WTC11 (cell line): ENCODE measurements around the gene STK32B. TPM values are rescaled to one million over a fixed set of nuclear protein-coding genes. Genes with fewer than 3 reads are reported as not detected.

ENCODE experiments used
- ATAC-seq: fragments of 200-7000 bp; cut with Tn5 transposase; 2 replicates; pipeline ENCODE4 v1.10.0; 2021; ENCODE audit warnings: mild to moderate bottlenecking, moderate library complexity
- CTCF ChIA-PET: fragments of 300-600 bp; sonication (Branson Sonifier 250); formaldehyde crosslinking; loops from one replicate; lab custom pipeline; 2021; ENCODE audit warnings: antibody characterized with exemption; lab: Charles Lee
- POLR2A ChIA-PET: fragments of 350-600 bp; sonication (Branson Sonifier 250); formaldehyde crosslinking; loops from one replicate; lab custom pipeline; 2021; ENCODE audit warnings: antibody characterized with exemption; lab: Charles Lee
- DNase-seq: peaks from one replicate; pipeline ENCODE4 v3.0.0; 2021; ENCODE audit warnings: low spot score
- H3K27ac Mint-ChIP-seq: 2 replicates; pipeline ENCODE4 v1.8.0; 2021; ENCODE audit warnings: mixed read lengths
- H3K27me3 Mint-ChIP-seq: 2 replicates; pipeline ENCODE4 v1.8.0; 2021; ENCODE audit warnings: low read depth, mild to moderate bottlenecking, moderate library complexity, mixed read lengths
- H3K36me3 Mint-ChIP-seq: 2 replicates; pipeline ENCODE4 v1.8.0; 2021; ENCODE audit warnings: mixed read lengths
- H3K4me1 Mint-ChIP-seq: 2 replicates; pipeline ENCODE4 v1.8.0; 2022; ENCODE audit warnings: mixed read lengths
- H3K4me3 Mint-ChIP-seq: 2 replicates; pipeline ENCODE4 v1.8.0; 2021; ENCODE audit warnings: mild to moderate bottlenecking, moderate library complexity, mixed read lengths
- H3K9me3 Mint-ChIP-seq: 2 replicates; pipeline ENCODE4 v1.8.0; 2021; ENCODE audit warnings: mixed read lengths
- ATF6 ChIP-seq: sonication (generic); formaldehyde crosslinking; IDR thresholded peaks from 2 replicates; pipeline ENCODE4 v1.8.1; 2023; ENCODE audit warnings: mild to moderate bottlenecking, missing genetic modification reagents
- CBFB ChIP-seq: sonication (generic); formaldehyde crosslinking; IDR thresholded peaks from 2 replicates; pipeline ENCODE4 v1.8.1; 2022; ENCODE audit warnings: mild to moderate bottlenecking, low read depth, missing genetic modification reagents
- ERG ChIP-seq: fragments of 250-450 bp; sonication (Bioruptor Pico); IDR thresholded peaks from 2 replicates; pipeline ENCODE4 v1.8.0; 2021; ENCODE audit warnings: mild to moderate bottlenecking
- ETV6 ChIP-seq: sonication (generic); formaldehyde crosslinking; IDR thresholded peaks from 2 replicates; pipeline ENCODE4 v1.8.1; 2022; ENCODE audit warnings: mild to moderate bottlenecking, missing genetic modification reagents
- FOXJ3 ChIP-seq: sonication (generic); formaldehyde crosslinking; IDR thresholded peaks from 2 replicates; pipeline ENCODE4 v1.9.0; 2021; ENCODE audit warnings: missing genetic modification reagents, mild to moderate bottlenecking, borderline replicate concordance
- FOXP1 ChIP-seq: sonication (generic); formaldehyde crosslinking; IDR thresholded peaks from 2 replicates; pipeline ENCODE4 v1.8.0; 2022; ENCODE audit warnings: missing genetic modification reagents, mild to moderate bottlenecking, moderate library complexity, borderline replicate concordance
- HMGA2 ChIP-seq: fragments of 250-450 bp; sonication (Bioruptor Pico); IDR thresholded peaks from 2 replicates; pipeline ENCODE4 v1.4.0; 2021; ENCODE audit warnings: mild to moderate bottlenecking, moderate library complexity
- JAZF1 ChIP-seq: fragments of 250-450 bp; sonication (Bioruptor Pico); IDR thresholded peaks from 2 replicates; pipeline ENCODE4 v1.9.0; 2021; ENCODE audit warnings: moderate library complexity, mild to moderate bottlenecking, inconsistent platforms
- NFATC4 ChIP-seq: fragments of 250-450 bp; sonication (Bioruptor Pico); IDR thresholded peaks from 2 replicates; pipeline ENCODE4 v1.9.0; 2021; ENCODE audit warnings: mild to moderate bottlenecking
- NFE2L1 ChIP-seq: sonication (generic); formaldehyde crosslinking; IDR thresholded peaks from 2 replicates; pipeline ENCODE4 v1.8.1; 2023; ENCODE audit warnings: missing genetic modification reagents
- NFYB ChIP-seq: sonication (generic); formaldehyde crosslinking; conservative IDR thresholded peaks from 2 replicates; pipeline ENCODE4 v1.8.0; 2022; ENCODE audit warnings: low read depth, missing genetic modification reagents
- NR3C1 ChIP-seq: sonication (generic); formaldehyde crosslinking; conservative IDR thresholded peaks from 2 replicates; pipeline ENCODE4 v1.8.1; 2023; ENCODE audit warnings: low read depth, mild to moderate bottlenecking, missing genetic modification reagents
- PRRX2 ChIP-seq: fragments of 250-450 bp; sonication (Bioruptor Pico); IDR thresholded peaks from 2 replicates; pipeline ENCODE4 v1.8.0; 2021; ENCODE audit warnings: mild to moderate bottlenecking
- RELA ChIP-seq: sonication (generic); formaldehyde crosslinking; IDR thresholded peaks from 2 replicates; pipeline ENCODE4 v1.8.1; 2022; ENCODE audit warnings: missing genetic modification reagents, mild to moderate bottlenecking, borderline replicate concordance
- TEAD1 ChIP-seq: sonication (generic); formaldehyde crosslinking; IDR thresholded peaks from 2 replicates; pipeline ENCODE4 v1.8.0; 2022; ENCODE audit warnings: mild to moderate bottlenecking, missing genetic modification reagents
- TEAD4 ChIP-seq: sonication (generic); formaldehyde crosslinking; IDR thresholded peaks from 2 replicates; pipeline ENCODE4 v1.8.0; 2022; ENCODE audit warnings: mild to moderate bottlenecking, missing genetic modification reagents
- ZNF263 ChIP-seq: sonication (generic); formaldehyde crosslinking; IDR thresholded peaks from 2 replicates; pipeline ENCODE4 v1.8.1; 2022; ENCODE audit warnings: low read depth, mild to moderate bottlenecking, moderate library complexity, missing genetic modification reagents
- ZNF281 ChIP-seq: sonication (generic); formaldehyde crosslinking; IDR thresholded peaks from 2 replicates; pipeline ENCODE4 v1.8.0; 2023; ENCODE audit warnings: mild to moderate bottlenecking, missing genetic modification reagents
- total RNA-seq: library from RNA; stranded (reverse); gene quantifications from 3 replicates; pipeline ENCODE4 v1.2.3, GENCODE V29; 2021
- TF ChIP-seq, protein P1 (sequence below): sonication (generic); formaldehyde crosslinking; IDR thresholded peaks from 2 replicates; pipeline ENCODE4 v1.8.1; 2023; ENCODE audit warnings: mild to moderate bottlenecking, moderate library complexity, missing genetic modification reagents
- TF ChIP-seq, protein P2 (sequence below): sonication (generic); formaldehyde crosslinking; IDR thresholded peaks from 2 replicates; pipeline ENCODE4 v1.8.0; 2023; ENCODE audit warnings: missing genetic modification reagents
- TF ChIP-seq, protein P3 (sequence below): fragments of 250-450 bp; sonication (Bioruptor Pico); conservative IDR thresholded peaks from 2 replicates; pipeline ENCODE4 v1.9.0; 2021; ENCODE audit warnings: mild to moderate bottlenecking
- TF ChIP-seq, protein P4 (sequence below): sonication (generic); formaldehyde crosslinking; IDR thresholded peaks from 2 replicates; pipeline ENCODE4 v1.8.0; 2022; ENCODE audit warnings: mild to moderate bottlenecking, missing genetic modification reagents

Gene STK32B
- total RNA-seq, 1 experiment from 2014 or later: 1.9 TPM

GRCh38 chr4:5003372-5003857 is 47.9 kb upstream of the STK32B start:
- POLR2A ChIA-PET: no interaction called here

DNA sequence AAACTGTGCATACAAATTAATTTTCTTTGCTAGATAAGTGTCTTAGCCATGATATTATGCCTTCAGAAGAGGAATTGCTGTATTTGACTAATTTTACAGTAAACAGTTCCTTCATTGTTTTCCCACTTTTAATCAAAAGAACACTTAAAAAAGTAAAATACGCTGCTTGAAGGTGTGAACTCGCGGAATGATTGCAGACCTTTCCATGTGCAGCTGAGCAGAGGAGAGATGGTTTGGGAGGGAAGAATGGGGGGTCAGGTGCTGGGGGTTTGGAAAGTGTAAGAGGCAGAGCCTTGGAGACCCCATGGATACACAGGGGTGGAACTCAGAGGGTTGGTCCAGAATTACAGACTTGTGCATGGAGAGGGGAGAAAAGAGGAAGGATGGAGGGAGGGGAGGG is 47.4 kb upstream of the STK32B start:
- CTCF ChIA-PET: no interaction called here
- H3K4me3 Mint-ChIP-seq: no peak overlapping the region
- no peaks in the 10 kb centered on the region for H3K36me3 Mint-ChIP-seq
- H3K4me1 Mint-ChIP-seq: no peaks in the 10 kb centered on the region
- no peak overlapping the region for H3K27ac Mint-ChIP-seq
- peaks cover 12% of the 10 kb centered on the region for H3K27me3 Mint-ChIP-seq
- ATAC-seq: no peak
- H3K9me3 Mint-ChIP-seq: no peaks in the 10 kb centered on the region
- POLR2A ChIA-PET: no interaction called here
- no peak for DNase-seq
- no peak for TF ChIP-seq HMGA2
- no peak for TF ChIP-seq TEAD4 (CRISPR knock-in tag)
- TF ChIP-seq, protein P1, sequence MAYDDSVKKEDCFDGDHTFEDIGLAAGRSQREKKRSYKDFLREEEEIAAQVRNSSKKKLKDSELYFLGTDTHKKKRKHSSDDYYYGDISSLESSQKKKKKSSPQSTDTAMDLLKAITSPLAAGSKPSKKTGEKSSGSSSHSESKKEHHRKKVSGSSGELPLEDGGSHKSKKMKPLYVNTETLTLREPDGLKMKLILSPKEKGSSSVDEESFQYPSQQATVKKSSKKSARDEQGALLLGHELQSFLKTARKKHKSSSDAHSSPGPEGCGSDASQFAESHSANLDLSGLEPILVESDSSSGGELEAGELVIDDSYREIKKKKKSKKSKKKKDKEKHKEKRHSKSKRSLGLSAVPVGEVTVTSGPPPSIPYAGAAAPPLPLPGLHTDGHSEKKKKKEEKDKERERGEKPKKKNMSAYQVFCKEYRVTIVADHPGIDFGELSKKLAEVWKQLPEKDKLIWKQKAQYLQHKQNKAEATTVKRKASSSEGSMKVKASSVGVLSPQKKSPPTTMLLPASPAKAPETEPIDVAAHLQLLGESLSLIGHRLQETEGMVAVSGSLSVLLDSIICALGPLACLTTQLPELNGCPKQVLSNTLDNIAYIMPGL (CRISPR knock-in tag): no peak
- no peak for TF ChIP-seq ATF6 (CRISPR knock-in tag)
- TF ChIP-seq, protein P2, sequence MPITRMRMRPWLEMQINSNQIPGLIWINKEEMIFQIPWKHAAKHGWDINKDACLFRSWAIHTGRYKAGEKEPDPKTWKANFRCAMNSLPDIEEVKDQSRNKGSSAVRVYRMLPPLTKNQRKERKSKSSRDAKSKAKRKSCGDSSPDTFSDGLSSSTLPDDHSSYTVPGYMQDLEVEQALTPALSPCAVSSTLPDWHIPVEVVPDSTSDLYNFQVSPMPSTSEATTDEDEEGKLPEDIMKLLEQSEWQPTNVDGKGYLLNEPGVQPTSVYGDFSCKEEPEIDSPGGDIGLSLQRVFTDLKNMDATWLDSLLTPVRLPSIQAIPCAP (CRISPR knock-in tag): no peak
- TF ChIP-seq JAZF1: no peak
- TF ChIP-seq RELA (CRISPR knock-in tag): no peak
- TF ChIP-seq ZNF263 (CRISPR knock-in tag): no peak

More at GRCh38 chr4:5003372-5003857, 47.9 kb upstream of the STK32B start:
- CTCF ChIA-PET: no interaction called here
- Mint-ChIP-seq H3K27me3 (peaks cover 12% of the 10 kb centered on the region), H3K9me3 (no peaks in the 10 kb centered on the region), H3K4me3 (no peak overlapping the region), H3K27ac (no peak overlapping the region), H3K36me3 (no peaks in the 10 kb centered on the region), H3K4me1 (no peaks in the 10 kb centered on the region)
- DNase-seq (no peak), ATAC-seq (no peak)
- no peak for TF ChIP-seq ERG
- no peak for TF ChIP-seq FOXJ3
- TF ChIP-seq ZNF263 (CRISPR knock-in tag): no peak
- no peak for TF ChIP-seq NR3C1 (CRISPR knock-in tag)
- TF ChIP-seq NFE2L1 (CRISPR knock-in tag): no peak
- TF ChIP-seq NFATC4 (CRISPR knock-in tag): no peak
- no peak for TF ChIP-seq ZNF281 (CRISPR knock-in tag)
- no peak for TF ChIP-seq CBFB (CRISPR knock-in tag)
- TF ChIP-seq, protein P3, sequence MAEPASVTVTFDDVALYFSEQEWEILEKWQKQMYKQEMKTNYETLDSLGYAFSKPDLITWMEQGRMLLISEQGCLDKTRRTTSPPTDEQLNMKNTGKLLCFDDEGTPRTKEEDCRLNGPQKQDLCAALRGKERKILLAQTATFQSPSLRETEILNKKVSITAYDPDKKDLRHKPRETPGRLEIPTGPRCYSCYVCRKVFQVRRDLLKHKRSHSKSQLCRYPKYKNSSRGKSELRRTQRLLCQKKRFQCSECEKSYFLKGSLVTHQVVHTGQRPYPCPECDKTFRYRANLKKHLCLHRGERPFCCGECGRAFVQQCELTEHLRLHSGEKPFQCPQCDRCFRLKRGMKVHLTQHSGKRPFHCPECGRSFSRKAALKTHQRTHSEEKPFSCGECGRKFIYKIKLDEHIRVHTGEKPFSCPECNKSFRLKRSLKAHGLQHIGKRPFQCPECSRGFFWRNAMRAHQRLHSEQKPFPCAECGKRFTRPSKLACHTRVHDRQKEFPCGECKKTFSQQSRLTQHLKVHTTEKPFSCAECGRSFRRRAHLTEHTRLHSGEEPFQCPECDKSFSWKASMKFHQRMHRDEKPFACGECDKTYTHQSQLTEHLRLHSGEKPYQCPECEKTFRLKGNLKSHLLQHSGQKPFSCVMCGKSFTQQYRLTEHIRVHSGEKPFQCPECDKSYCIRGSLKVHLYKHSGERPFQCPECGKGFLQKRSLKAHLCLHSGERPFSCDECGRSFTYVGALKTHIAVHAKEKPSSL (CRISPR knock-in tag): no peak
- TF ChIP-seq, protein P4, sequence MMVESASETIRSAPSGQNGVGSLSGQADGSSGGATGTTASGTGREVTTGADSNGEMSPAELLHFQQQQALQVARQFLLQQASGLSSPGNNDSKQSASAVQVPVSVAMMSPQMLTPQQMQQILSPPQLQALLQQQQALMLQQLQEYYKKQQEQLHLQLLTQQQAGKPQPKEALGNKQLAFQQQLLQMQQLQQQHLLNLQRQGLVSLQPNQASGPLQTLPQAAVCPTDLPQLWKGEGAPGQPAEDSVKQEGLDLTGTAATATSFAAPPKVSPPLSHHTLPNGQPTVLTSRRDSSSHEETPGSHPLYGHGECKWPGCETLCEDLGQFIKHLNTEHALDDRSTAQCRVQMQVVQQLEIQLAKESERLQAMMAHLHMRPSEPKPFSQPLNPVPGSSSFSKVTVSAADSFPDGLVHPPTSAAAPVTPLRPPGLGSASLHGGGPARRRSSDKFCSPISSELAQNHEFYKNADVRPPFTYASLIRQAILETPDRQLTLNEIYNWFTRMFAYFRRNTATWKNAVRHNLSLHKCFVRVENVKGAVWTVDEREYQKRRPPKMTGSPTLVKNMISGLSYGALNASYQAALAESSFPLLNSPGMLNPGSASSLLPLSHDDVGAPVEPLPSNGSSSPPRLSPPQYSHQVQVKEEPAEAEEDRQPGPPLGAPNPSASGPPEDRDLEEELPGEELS: no peak
- TF ChIP-seq TEAD1 (CRISPR knock-in tag): no peak
- no peak for TF ChIP-seq NFYB
- no peak for TF ChIP-seq ETV6 (CRISPR knock-in tag)
- TF ChIP-seq PRRX2 (CRISPR knock-in tag): no peak
- TF ChIP-seq JAZF1: no peak
- no peak for TF ChIP-seq FOXP1 (CRISPR knock-in tag)
